Spleen (tissue), 7 donors: ENCODE measurements around the gene STMN3.

ENCODE experiments used
- POLR2A ChIP-seq, 3 donors: fragments of 450-650 bp; IDR thresholded peaks; one replicate each; pipeline ENCODE4 v1.5.1; 2017; ENCODE audit warnings: antibody characterized with exemption in 3 of 3, mild to moderate bottlenecking in 1 of 3
- TF ChIP-seq, protein P1 (sequence below), 11 experiments: fragments of 200-600 bp in 7 of 11; fragments of 450-650 bp in 4 of 11; sonication (generic) in 4 of 11; IDR thresholded peaks in 8 of 11; conservative IDR thresholded peaks in 3 of 11; 1 replicate in 7 of 11; 2 replicates in 4 of 11; pipeline versions ENCODE4 v1.4.0 to v1.8.0; 2016 to 2021; ENCODE audit warnings: antibody characterized with exemption in 11 of 11, inconsistent platforms in 4 of 11, mild to moderate bottlenecking in 1 of 11
- donor health status: DM: no; HTN: no; CAD: no; lungs with moderate emphysema.
- donor health status: DM: no; HTN: no; CAD: no.
- donor health status: DM: no; HTN: no; CAD: no.

DNA sequence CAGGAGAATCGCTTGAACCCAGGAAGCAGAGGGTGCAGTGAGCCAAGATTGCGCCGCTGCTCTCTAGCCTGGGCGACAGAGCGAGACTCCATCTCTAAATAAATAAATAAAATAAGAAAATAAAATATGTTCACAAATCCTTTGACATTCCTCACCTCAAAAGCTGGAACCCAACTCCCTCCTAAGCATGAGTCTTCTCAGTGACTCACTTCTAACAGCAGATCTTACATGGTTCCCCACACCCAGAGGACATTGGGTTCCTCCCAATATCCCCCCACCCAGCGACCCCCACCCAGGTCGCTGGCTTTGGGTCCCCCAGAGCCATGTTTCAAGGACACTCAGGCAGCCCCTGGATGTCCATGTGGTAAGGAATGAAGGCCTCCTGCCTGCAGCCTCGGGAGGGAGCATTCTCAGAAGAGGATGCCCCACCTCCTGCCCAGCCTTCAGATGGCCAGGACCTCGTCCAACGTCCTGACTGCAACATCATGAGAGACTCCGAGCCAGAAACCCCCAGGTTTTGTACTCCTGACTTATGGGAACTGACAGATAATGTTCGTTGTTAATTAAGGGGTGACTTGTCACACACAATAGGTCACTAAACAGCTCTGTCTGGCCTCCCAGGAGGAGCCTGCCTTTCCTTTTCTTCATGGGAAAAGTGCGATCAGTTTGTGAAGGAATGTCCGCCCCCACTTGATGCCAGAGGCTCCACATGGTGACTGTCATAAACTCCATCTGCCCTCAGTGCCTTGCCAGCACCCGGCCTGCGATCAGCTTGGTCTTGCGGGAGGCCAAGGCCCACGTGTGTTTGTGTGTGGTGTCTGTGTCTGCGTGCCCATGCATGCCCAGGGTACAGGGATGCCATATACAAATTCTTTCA, 16.2 kb downstream of the STMN3 start:
- TF ChIP-seq, protein P1, sequence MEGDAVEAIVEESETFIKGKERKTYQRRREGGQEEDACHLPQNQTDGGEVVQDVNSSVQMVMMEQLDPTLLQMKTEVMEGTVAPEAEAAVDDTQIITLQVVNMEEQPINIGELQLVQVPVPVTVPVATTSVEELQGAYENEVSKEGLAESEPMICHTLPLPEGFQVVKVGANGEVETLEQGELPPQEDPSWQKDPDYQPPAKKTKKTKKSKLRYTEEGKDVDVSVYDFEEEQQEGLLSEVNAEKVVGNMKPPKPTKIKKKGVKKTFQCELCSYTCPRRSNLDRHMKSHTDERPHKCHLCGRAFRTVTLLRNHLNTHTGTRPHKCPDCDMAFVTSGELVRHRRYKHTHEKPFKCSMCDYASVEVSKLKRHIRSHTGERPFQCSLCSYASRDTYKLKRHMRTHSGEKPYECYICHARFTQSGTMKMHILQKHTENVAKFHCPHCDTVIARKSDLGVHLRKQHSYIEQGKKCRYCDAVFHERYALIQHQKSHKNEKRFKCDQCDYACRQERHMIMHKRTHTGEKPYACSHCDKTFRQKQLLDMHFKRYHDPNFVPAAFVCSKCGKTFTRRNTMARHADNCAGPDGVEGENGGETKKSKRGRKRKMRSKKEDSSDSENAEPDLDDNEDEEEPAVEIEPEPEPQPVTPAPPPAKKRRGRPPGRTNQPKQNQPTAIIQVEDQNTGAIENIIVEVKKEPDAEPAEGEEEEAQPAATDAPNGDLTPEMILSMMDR (IDR thresholded peaks at IDR 0.05 in 8 of 11, conservative IDR thresholded peaks at IDR 0.05 in 3 of 11), result no peak
- TF ChIP-seq POLR2A (IDR thresholded peaks at IDR 0.05), result no peak
